B cell (primary cell): Measurements from ENCODE around the gene DNM2.

Experiments used
- EZH2 ChIP-seq: IDR thresholded peaks from 2 replicates; pipeline ENCODE4 v1.6.1; 2012; ENCODE audit warnings: borderline replicate concordance, low read depth, mild to moderate bottlenecking, moderate library complexity, low read length; ENCODE audit not compliant: insufficient read depth, poor library complexity, severe bottlenecking
- TF ChIP-seq, protein P1 (sequence below): fragments of 200-600 bp; IDR thresholded peaks from one replicate; pipeline ENCODE4 v1.8.0; 2022; ENCODE audit warnings: antibody characterized with exemption, mild to moderate bottlenecking

DNA sequence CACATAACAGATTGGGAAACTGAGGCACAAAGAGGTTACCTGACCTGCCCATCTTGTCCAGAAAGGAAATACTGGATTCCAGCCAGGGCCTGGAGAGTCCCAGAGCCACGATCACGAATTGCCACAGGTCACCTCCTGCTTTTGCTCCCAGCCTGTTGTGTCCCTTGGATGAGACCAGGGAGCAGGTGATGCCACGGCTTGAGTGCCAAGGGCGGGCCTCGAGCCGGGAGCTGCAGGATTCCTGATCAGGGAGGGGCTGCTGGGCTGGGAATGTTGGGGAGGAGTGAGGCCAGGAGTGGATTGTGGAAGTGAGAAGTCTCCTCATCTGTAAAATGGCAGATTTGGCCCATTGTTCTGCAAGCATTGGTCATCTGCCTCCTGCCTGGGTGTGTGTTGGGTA lies 29.4 kb downstream of the DNM2 start:
- TF ChIP-seq, protein P1, sequence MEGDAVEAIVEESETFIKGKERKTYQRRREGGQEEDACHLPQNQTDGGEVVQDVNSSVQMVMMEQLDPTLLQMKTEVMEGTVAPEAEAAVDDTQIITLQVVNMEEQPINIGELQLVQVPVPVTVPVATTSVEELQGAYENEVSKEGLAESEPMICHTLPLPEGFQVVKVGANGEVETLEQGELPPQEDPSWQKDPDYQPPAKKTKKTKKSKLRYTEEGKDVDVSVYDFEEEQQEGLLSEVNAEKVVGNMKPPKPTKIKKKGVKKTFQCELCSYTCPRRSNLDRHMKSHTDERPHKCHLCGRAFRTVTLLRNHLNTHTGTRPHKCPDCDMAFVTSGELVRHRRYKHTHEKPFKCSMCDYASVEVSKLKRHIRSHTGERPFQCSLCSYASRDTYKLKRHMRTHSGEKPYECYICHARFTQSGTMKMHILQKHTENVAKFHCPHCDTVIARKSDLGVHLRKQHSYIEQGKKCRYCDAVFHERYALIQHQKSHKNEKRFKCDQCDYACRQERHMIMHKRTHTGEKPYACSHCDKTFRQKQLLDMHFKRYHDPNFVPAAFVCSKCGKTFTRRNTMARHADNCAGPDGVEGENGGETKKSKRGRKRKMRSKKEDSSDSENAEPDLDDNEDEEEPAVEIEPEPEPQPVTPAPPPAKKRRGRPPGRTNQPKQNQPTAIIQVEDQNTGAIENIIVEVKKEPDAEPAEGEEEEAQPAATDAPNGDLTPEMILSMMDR: no peak
- TF ChIP-seq EZH2: no peak
